Gastrocnemius medialis (tissue), 4 donors: ENCODE data around the gene AGPAT3.

Experiments
- POLR2A ChIP-seq, 2 donors: fragments of 450-650 bp; IDR thresholded peaks; one replicate each; pipeline ENCODE4 v1.6.1; 2017; ENCODE audit warnings: antibody characterized with exemption in 2 of 2, mild to moderate bottlenecking in 2 of 2, moderate library complexity in 2 of 2
- TF ChIP-seq, protein P1 (sequence below), 5 experiments: fragments of 450-650 bp in 3 of 5; fragments of 200-600 bp in 2 of 5; sonication (generic) in 2 of 5; IDR thresholded peaks in 4 of 5; conservative IDR thresholded peaks in 1 of 5; 1 replicate in 4 of 5; 2 replicates in 1 of 5; pipeline ENCODE4 v1.5.1; 2016 to 2019; ENCODE audit warnings: antibody characterized with exemption in 5 of 5, mild to moderate bottlenecking in 3 of 5, moderate library complexity in 3 of 5

DNA sequence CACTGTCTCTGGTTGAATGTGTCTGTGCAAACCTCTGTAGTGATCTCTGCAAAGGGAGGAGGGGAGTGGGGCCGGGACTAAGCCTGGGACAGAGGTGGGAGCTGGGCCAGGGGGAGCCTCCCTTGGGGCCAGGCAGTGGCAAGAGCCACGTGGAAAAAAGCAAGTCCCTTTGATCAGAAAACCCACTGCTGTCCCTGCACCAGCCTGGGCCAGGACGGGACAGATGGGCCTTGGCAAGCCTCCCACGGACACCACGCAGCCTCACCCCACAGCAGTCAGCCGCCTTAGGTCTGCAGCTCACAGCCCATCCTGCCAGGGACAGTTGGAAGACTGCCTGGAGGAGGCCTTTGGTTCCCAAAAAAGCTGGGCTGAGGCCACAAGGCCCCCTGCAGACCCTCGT lies 135.3 kb downstream of the AGPAT3 start:
- TF ChIP-seq, protein P1, sequence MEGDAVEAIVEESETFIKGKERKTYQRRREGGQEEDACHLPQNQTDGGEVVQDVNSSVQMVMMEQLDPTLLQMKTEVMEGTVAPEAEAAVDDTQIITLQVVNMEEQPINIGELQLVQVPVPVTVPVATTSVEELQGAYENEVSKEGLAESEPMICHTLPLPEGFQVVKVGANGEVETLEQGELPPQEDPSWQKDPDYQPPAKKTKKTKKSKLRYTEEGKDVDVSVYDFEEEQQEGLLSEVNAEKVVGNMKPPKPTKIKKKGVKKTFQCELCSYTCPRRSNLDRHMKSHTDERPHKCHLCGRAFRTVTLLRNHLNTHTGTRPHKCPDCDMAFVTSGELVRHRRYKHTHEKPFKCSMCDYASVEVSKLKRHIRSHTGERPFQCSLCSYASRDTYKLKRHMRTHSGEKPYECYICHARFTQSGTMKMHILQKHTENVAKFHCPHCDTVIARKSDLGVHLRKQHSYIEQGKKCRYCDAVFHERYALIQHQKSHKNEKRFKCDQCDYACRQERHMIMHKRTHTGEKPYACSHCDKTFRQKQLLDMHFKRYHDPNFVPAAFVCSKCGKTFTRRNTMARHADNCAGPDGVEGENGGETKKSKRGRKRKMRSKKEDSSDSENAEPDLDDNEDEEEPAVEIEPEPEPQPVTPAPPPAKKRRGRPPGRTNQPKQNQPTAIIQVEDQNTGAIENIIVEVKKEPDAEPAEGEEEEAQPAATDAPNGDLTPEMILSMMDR (IDR thresholded peaks at IDR 0.05 in 4 of 5, conservative IDR thresholded peaks at IDR 0.05 in 1 of 5), result no peak
- TF ChIP-seq POLR2A (IDR thresholded peaks at IDR 0.05), result no peak
